Transverse colon (tissue), 4 donors: Measurements from ENCODE around the gene CRKL. TPM values are rescaled to one million over a fixed set of nuclear protein-coding genes. Genes with fewer than 3 reads are reported as not detected.

Experiments used
- DNase-seq: peaks from one replicate; pipeline ENCODE4 v3.0.0-alpha.2; 2019
- H3K27ac ChIP-seq, 4 donors: fragments of 200-600 bp; sonication (generic); 2 replicates each; pipeline ENCODE4 v1.5.1; 2016 to 2018; ENCODE audit warnings: inconsistent platforms in 4 of 4
- H3K27me3 ChIP-seq: fragments of 200-600 bp; sonication (generic); 2 replicates; pipeline ENCODE4 v1.5.1; 2017; ENCODE audit warnings: inconsistent platforms
- H3K36me3 ChIP-seq, 4 donors: fragments of 200-600 bp; sonication (generic); 2 replicates each; pipeline ENCODE4 v1.5.1; 2017 to 2019; ENCODE audit warnings: inconsistent platforms in 4 of 4
- H3K4me1 ChIP-seq, 4 donors: fragments of 200-600 bp; sonication (generic); 2 replicates each; pipeline ENCODE4 v1.5.1; 2017 to 2020; ENCODE audit warnings: inconsistent platforms in 4 of 4
- H3K4me3 ChIP-seq, 4 donors: fragments of 200-600 bp; sonication (generic); 1 replicate in 1 of 4; 2 replicates in 3 of 4; pipeline versions ENCODE4 v1.5.1 to v1.6.1; 2017 to 2019; ENCODE audit warnings: inconsistent platforms in 4 of 4
- H3K9me3 ChIP-seq, 2 donors: fragments of 200-600 bp; sonication (generic); 2 replicates each; pipeline ENCODE4 v1.5.1; 2017 to 2019; ENCODE audit warnings: inconsistent platforms in 2 of 2
- EP300 ChIP-seq: sonication (generic); formaldehyde crosslinking; IDR thresholded peaks from one replicate; pipeline ENCODE4 v1.6.1; 2017; ENCODE audit warnings: antibody characterized with exemption, low read depth
- POLR2A ChIP-seq: fragments of 450-650 bp; IDR thresholded peaks from one replicate; pipeline ENCODE4 v1.6.1; 2016; ENCODE audit warnings: antibody characterized with exemption, mild to moderate bottlenecking, moderate library complexity
- POLR2AphosphoS5 ChIP-seq, 3 donors: sonication (generic); formaldehyde crosslinking; IDR thresholded peaks; one replicate each; pipeline ENCODE4 v1.6.1; 2016; ENCODE audit warnings: antibody characterized with exemption in 3 of 3
- WGBS, 2 donors: methylation state at CpG; one replicate each; pipeline ENCODE4 v1.1.5; 2018; ENCODE audit warnings: low coverage in 1 of 2; 5-methylcytosine and 5-hydroxymethylcytosine counted together
- in situ Hi-C, 4 donors: fragments of 200-750 bp; cut with MboI; loops; one replicate each; pipeline versions ENCODE4 v1.15.0 to v1.15.1; 2017; ENCODE audit warnings: low sequenced_read_pairs in 3 of 4, low pct_ligation_motif_present in 1 of 4, low pct_unique_long_range_greater_than_20kb in 1 of 4
- intact Hi-C: fragments of 100-400 bp; cut with DNase I; formaldehyde crosslinking; loops from one replicate; pipeline ENCODE4 v1.15.1; 2023; ENCODE audit warnings: low total_unique reads
- total RNA-seq, 4 donors: library from RNA; depleted of rRNA; stranded (reverse); fragments of >200 nt; gene quantifications; one replicate each; pipeline ENCODE4 v1.1.0, GENCODE V29; 2016
- TF ChIP-seq, protein P1 (sequence below), 5 experiments: fragments of 200-600 bp in 3 of 5; fragments of 450-650 bp in 2 of 5; sonication (generic) in 3 of 5; IDR thresholded peaks; 1 replicate in 2 of 5; 2 replicates in 3 of 5; pipeline ENCODE4 v1.5.1; 2016 to 2017; ENCODE audit warnings: antibody characterized with exemption in 5 of 5, inconsistent platforms in 3 of 5, mild to moderate bottlenecking in 2 of 5, moderate library complexity in 1 of 5

Gene CRKL
- total RNA-seq, 4 donors from 2014 or later = 37.0 to 56.7 (median 48.6) TPM

DNA sequence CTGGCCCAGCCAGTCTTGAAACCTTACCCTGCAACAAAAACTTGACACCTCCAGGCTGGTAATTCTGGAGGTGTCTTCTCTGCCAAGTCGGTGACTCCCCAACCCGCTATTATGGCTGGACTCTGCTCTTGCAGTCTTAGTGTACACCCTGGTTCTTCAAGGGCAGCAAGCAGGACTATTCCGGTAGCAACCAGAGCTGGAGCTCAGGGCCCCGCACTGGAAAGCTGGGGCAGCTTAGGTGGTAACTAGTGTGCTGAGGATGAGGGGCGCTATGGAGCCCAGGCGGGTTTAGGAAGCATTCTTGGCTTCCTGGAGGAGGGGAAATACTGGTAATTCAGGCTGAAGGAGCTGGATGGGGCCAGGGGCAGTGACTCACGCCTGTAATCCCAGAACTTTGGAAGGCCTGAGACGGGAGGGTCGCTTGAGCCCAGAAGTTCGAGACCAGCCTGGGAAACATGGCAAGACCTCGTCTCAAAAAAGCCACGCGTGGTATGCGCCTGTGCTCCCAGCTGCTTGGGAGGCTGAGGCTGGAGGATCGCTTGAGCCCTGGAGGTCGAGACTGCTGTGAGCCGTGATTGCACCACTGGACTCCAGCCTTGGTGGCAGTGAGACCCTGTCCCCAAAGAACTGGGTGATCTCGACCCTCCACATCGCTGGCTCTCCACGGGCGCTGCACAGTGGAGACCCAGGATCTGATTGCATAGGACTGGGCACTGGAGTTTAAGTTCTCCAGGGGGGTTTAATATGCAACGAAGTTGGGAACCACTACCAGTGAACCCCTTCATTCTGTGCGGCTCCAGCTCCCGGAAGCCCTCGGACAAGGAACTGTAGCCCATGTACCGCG, 39.3 kb downstream of the CRKL start:
- peak; percentile 87 for DNase-seq
- intact Hi-C loops (loop anchor here (5.0 kb wide), 1 partner anchor 74 kb away; no protein-coding TSS in a partner anchor), in situ Hi-C loops (loop anchor here in 1 of 4 donors (25.0 kb wide), 1 partner anchor 106 kb away; no protein-coding TSS in a partner anchor)
- Histone ChIP-seq H3K4me3 (peak overlapping the region; percentile 54 to 75 (median 64)), H3K9me3 (no peaks in the 10 kb centered on the region), H3K27me3 (no peaks in the 10 kb centered on the region), H3K27ac (peak overlapping the region; percentile 86 to 93 (median 89)), H3K4me1 (peaks cover 18 to 62% (median 50%) of the 10 kb centered on the region in 4 donors), H3K36me3 (no peaks in the 10 kb centered on the region)
- no peak for TF ChIP-seq EP300
- peak; percentile 91 for TF ChIP-seq POLR2A
- TF ChIP-seq POLR2AphosphoS5 (IDR thresholded peaks at IDR 0.05) = peak; percentile 53 to 92 (median 91)
- TF ChIP-seq, protein P1, sequence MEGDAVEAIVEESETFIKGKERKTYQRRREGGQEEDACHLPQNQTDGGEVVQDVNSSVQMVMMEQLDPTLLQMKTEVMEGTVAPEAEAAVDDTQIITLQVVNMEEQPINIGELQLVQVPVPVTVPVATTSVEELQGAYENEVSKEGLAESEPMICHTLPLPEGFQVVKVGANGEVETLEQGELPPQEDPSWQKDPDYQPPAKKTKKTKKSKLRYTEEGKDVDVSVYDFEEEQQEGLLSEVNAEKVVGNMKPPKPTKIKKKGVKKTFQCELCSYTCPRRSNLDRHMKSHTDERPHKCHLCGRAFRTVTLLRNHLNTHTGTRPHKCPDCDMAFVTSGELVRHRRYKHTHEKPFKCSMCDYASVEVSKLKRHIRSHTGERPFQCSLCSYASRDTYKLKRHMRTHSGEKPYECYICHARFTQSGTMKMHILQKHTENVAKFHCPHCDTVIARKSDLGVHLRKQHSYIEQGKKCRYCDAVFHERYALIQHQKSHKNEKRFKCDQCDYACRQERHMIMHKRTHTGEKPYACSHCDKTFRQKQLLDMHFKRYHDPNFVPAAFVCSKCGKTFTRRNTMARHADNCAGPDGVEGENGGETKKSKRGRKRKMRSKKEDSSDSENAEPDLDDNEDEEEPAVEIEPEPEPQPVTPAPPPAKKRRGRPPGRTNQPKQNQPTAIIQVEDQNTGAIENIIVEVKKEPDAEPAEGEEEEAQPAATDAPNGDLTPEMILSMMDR (IDR thresholded peaks at IDR 0.05) = peak in 2 of 5 experiments; percentile 8 to 21
- WGBS, 2 donors = 26 to 42% methylated on average over 7 to 17 of the region's 27 CpGs

DNA sequence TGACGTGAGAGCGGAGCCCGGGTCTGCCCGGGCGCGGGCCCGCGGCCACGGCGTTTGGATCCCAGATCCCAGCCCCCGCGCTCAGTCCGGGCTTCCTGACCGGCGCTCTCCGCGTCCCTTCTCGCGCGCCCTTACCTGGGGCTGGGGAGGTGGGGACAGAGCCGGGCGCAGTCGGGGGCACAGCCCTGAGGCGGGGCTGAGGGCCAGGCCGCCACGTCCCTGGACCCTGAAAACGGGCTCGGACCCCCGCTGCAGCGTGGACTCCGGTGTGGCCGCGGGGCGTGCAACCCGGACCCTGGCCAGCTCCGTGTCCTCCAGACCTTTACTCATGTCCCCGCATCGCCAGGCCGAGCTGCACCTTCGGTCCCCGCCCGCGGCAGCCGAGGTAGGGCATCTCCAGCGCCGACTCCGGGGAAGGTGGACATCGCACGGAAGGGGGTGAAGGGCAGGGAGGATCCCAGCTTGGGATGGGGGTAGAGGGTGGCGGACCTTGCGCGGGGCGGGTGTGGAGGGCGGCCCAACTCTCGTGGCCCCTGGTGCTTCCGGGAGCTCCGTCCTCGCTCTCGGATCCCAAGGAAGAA, 40.0 kb downstream of the CRKL start:
- Histone ChIP-seq H3K4me1 (peaks cover 12 to 58% (median 42%) of the 10 kb centered on the region in 4 donors), H3K4me3 (peak overlapping the region; percentile 54 to 75 (median 64)), H3K27me3 (no peaks in the 10 kb centered on the region), H3K36me3 (no peaks in the 10 kb centered on the region), H3K9me3 (no peaks in the 10 kb centered on the region), H3K27ac (peak overlapping the region; percentile 86 to 93 (median 89))
- in situ Hi-C loops = loop anchor here in 1 of 4 donors (25.0 kb wide), 1 partner anchor 105 kb away; no protein-coding TSS in a partner anchor
- WGBS, 2 donors = 2% methylated on average over 10 of the region's 59 CpGs; no CpG with 5 or more reads in 1 of the 2 donors
- peak; percentile 44 for DNase-seq
- intact Hi-C loops = loop anchor here (5.0 kb wide), 1 partner anchor 75 kb away; no protein-coding TSS in a partner anchor
- TF ChIP-seq POLR2AphosphoS5 (IDR thresholded peaks at IDR 0.05) (peak in 2 of 3 donors; percentile 27 to 74), POLR2A (peak; percentile 75), EP300 (no peak)
- TF ChIP-seq, protein P1 (IDR thresholded peaks at IDR 0.05) = peak in 1 of 5 experiments; percentile 20

DNA sequence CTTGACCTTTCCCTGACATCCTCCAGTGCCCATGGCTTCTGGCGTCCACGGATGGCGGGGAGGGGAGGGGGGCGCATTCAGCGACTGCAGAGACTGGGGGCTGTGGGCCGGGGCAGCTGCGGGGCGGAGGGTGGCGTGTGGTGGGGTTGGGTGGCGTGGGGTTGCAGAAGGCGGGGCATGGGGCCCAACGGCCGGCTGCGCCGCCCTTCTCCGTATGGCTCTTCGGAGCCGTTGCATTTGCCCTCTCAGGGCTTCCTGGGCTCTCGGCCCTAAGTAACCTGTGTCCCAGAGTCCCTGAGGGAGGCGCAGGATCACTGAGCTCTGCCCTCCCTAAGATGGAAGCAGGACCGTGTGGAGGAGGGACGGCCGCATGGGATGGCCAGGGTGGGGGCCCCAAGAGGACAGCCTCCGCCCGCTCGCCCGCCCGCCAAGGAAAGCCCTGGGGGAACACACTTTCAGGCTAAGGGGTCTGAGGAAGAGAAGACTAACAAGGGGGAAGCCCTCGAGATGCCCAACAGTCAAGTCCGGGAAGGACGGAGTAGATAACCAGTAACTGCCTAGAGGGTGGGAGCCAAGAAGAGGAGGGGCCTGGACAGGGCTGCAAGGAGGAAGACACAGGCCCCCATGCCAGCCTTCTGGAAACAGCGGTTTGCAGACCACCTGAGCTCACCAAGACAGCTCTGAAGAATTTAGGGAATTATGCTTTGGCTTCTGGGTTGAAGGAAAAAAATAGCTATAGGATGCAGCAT, 40.6 kb downstream of the CRKL start:
- no peaks in the 10 kb centered on the region for H3K9me3 ChIP-seq
- peak; percentile 82 for DNase-seq
- 5% methylated on average over 29 of the region's 32 CpGs; no CpG with 5 or more reads in 1 of the 2 donors for WGBS, 2 donors
- H3K4me1 ChIP-seq = peaks cover 8 to 54% (median 36%) of the 10 kb centered on the region in 4 donors
- H3K4me3 ChIP-seq = peak overlapping the region; percentile 54 to 75 (median 64)
- in situ Hi-C loops (loop anchor here in 1 of 4 donors (25.0 kb wide), 1 partner anchor 104 kb away; no protein-coding TSS in a partner anchor), intact Hi-C loops (loop anchor here (5.0 kb wide), 1 partner anchor 76 kb away; no protein-coding TSS in a partner anchor)
- no peaks in the 10 kb centered on the region for H3K27me3 ChIP-seq
- peak overlapping the region; percentile 86 to 93 (median 89) for H3K27ac ChIP-seq
- H3K36me3 ChIP-seq = no peaks in the 10 kb centered on the region
- TF ChIP-seq POLR2AphosphoS5 (IDR thresholded peaks at IDR 0.05) = peak in 2 of 3 donors; percentile 66 to 69
- TF ChIP-seq POLR2A = peak; percentile 67
- TF ChIP-seq, protein P1 (IDR thresholded peaks at IDR 0.05) = no peak
- TF ChIP-seq EP300 = no peak
